HepG2 (cell line): Measurements from ENCODE around the gene SIX3. TPM values are rescaled to one million over a fixed set of nuclear protein-coding genes. Genes with fewer than 3 reads are reported as not detected.

Source experiments
- BRCA1 ChIP-seq: sonication (generic); formaldehyde crosslinking; IDR thresholded peaks from 2 replicates; pipeline ENCODE4 v1.4.0; 2020; ENCODE audit warnings: missing genetic modification reagents
- CEBPZ ChIP-seq: IDR thresholded peaks from 2 replicates; pipeline ENCODE4 v1.6.1; 2012; ENCODE audit warnings: low read length, improper control_type of control experiment
- KLF6 ChIP-seq: IDR thresholded peaks from 2 replicates; pipeline ENCODE4 v1.8.0; 2016; ENCODE audit warnings: missing biosample characterization, missing genetic modification reagents
- MTF2 ChIP-seq: sonication (generic); formaldehyde crosslinking; IDR thresholded peaks from 2 replicates; pipeline ENCODE4 v1.5.0; 2020; ENCODE audit warnings: missing genetic modification reagents, borderline replicate concordance
- PITX1 ChIP-seq: sonication (generic); formaldehyde crosslinking; IDR thresholded peaks from 2 replicates; pipeline ENCODE4 v1.5.1; 2020; ENCODE audit warnings: mild to moderate bottlenecking, missing genetic modification reagents
- POLR2AphosphoS2 ChIP-seq: IDR thresholded peaks from 2 replicates; pipeline ENCODE4 v1.6.1; 2011; ENCODE audit warnings: low read depth, low read length, improper control_type of control experiment
- THAP11 ChIP-seq: IDR thresholded peaks from 2 replicates; pipeline ENCODE4 v1.6.1; 2016; ENCODE audit warnings: missing biosample characterization, missing genetic modification reagents
- ZBTB1 ChIP-seq: sonication (generic); formaldehyde crosslinking; IDR thresholded peaks from 2 replicates; pipeline ENCODE4 v1.4.0; 2020; ENCODE audit warnings: missing genetic modification reagents, borderline replicate concordance
- ZNF205 ChIP-seq: IDR thresholded peaks from 2 replicates; pipeline ENCODE4 v1.6.1; 2018; ENCODE audit warnings: missing biosample characterization, missing genetic modification reagents
- ZNF260 ChIP-seq: sonication (generic); formaldehyde crosslinking; IDR thresholded peaks from 2 replicates; pipeline ENCODE4 v1.4.0; 2020; ENCODE audit warnings: missing genetic modification reagents, low read depth, mild to moderate bottlenecking, borderline replicate concordance
- ZNF264 ChIP-seq: sonication (generic); formaldehyde crosslinking; IDR thresholded peaks from 2 replicates; pipeline ENCODE4 v1.4.0; 2020; ENCODE audit warnings: missing genetic modification reagents
- ZNF775 ChIP-seq: sonication (generic); formaldehyde crosslinking; IDR thresholded peaks from 2 replicates; pipeline ENCODE4 v1.4.0; 2020; ENCODE audit warnings: missing genetic modification reagents, mild to moderate bottlenecking, moderate library complexity, borderline replicate concordance
- ZNF792 ChIP-seq: IDR thresholded peaks from 2 replicates; pipeline ENCODE4 v1.6.1; 2016
- polyA plus RNA-seq, 8 experiments: library from polyadenylated mRNA; depleted of rRNA in 3 of 8; stranded (reverse) in 7 of 8; unstranded in 1 of 8; fragments of >200 nt; fragmentation: Illumina TruSeq in 4 of 8; extraction: Trizol in 4 of 8; gene quantifications; 2 replicates each; pipeline versions ENCODE4 v1.2.1 to v1.2.3, GENCODE V29; 2011 to 2016; ENCODE audit warnings: low read depth in 4 of 8, missing spikeins in 1 of 8, mixed read lengths in 1 of 8; ENCODE audit not compliant: insufficient read depth in 1 of 8
- total RNA-seq, 5 experiments: library from RNA; depleted of rRNA; stranded (reverse); fragments of >200 nt; fragmentation: Illumina TruSeq; extraction: Trizol; gene quantifications; 2 replicates each; pipeline ENCODE4 v1.2.3, GENCODE V29; 2016; ENCODE audit warnings: low read depth in 1 of 5
- TF ChIP-seq, protein P1 (sequence below): sonication (generic); formaldehyde crosslinking; IDR thresholded peaks from 2 replicates; pipeline ENCODE4 v1.4.0; 2020; ENCODE audit warnings: missing genetic modification reagents
- TF ChIP-seq, protein P2 (sequence below), 2 experiments: sonication (generic) in 1 of 2; formaldehyde crosslinking in 1 of 2; IDR thresholded peaks; 2 replicates each; pipeline versions ENCODE4 v1.6.1 to v1.9.0; 2014 to 2022; ENCODE audit warnings: antibody characterized with exemption in 1 of 2, borderline replicate concordance in 1 of 2, inconsistent platforms in 1 of 2, low read depth in 1 of 2, missing genetic modification reagents in 1 of 2
- TF ChIP-seq, protein P3 (sequence below): sonication (generic); formaldehyde crosslinking; IDR thresholded peaks from 2 replicates; pipeline ENCODE4 v1.4.0; 2020; ENCODE audit warnings: mild to moderate bottlenecking, low read depth, missing genetic modification reagents

SIX3 gene
- total and polyA plus RNA-seq, 2 of the 13 experiments (the other 11 are each of a cell fraction or from before 2014, with no cell fraction given) = not detected

DNA sequence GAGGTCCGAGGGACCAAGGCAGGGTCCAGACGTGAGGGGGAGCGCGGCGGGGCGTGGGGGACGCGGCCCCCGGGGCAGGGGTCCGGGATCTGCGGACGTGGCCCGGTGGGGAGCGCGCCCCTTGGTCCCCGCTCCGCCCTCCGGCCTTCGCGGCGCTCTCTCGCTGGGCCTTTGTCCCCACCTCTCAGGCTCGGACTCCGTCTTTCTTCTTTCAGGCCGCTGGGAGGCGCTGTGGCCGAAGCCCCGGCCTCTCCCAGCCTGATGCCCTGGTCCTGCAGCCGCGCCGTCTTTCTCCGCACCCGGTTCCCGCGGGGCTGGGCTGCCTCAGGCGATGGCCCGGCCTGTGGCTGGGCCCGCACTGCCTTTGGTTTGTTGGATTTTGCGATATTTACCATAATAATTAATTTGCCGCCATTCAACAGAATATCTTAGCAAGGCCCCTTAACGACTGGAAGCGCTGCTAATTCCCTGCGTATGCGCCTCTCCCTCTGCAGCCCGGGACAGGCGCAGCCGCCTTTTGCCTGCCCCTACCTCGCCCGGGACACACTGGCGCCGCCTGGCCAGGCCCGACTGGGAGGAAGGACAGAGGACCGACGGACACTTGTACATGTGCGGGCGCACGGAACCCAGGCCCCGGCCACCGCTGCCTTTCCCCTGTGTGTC lies 10.8 kb downstream of the SIX3 start (continued):
- TF ChIP-seq POLR2AphosphoS2 (no peak), KLF6 (CRISPR knock-in tag) (0 out of 2 replicates have a peak, but pooled peaks have one; percentile 37), ZNF260 (no peak), PITX1 (CRISPR knock-in tag) (no peak), ZNF205 (CRISPR knock-in tag) (no peak), ZNF264 (CRISPR knock-in tag) (no peak), MTF2 (CRISPR knock-in tag) (peak; percentile 97; the same call in 1 of the 2 replicates), BRCA1 (CRISPR knock-in tag) (no peak), CEBPZ (no peak), ZNF775 (no peak), ZNF792 (CRISPR knock-in tag) (0 out of 2 replicates have a peak, but pooled peaks have one; percentile 17), THAP11 (CRISPR knock-in tag) (peak; percentile 32; the same call in 1 of the 2 replicates), ZBTB1 (CRISPR knock-in tag) (no peak)
- TF ChIP-seq, protein P1, sequence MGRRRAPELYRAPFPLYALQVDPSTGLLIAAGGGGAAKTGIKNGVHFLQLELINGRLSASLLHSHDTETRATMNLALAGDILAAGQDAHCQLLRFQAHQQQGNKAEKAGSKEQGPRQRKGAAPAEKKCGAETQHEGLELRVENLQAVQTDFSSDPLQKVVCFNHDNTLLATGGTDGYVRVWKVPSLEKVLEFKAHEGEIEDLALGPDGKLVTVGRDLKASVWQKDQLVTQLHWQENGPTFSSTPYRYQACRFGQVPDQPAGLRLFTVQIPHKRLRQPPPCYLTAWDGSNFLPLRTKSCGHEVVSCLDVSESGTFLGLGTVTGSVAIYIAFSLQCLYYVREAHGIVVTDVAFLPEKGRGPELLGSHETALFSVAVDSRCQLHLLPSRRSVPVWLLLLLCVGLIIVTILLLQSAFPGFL (CRISPR knock-in tag) = no peak
- TF ChIP-seq, protein P2, sequence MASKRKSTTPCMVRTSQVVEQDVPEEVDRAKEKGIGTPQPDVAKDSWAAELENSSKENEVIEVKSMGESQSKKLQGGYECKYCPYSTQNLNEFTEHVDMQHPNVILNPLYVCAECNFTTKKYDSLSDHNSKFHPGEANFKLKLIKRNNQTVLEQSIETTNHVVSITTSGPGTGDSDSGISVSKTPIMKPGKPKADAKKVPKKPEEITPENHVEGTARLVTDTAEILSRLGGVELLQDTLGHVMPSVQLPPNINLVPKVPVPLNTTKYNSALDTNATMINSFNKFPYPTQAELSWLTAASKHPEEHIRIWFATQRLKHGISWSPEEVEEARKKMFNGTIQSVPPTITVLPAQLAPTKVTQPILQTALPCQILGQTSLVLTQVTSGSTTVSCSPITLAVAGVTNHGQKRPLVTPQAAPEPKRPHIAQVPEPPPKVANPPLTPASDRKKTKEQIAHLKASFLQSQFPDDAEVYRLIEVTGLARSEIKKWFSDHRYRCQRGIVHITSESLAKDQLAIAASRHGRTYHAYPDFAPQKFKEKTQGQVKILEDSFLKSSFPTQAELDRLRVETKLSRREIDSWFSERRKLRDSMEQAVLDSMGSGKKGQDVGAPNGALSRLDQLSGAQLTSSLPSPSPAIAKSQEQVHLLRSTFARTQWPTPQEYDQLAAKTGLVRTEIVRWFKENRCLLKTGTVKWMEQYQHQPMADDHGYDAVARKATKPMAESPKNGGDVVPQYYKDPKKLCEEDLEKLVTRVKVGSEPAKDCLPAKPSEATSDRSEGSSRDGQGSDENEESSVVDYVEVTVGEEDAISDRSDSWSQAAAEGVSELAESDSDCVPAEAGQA (IDR thresholded peaks at IDR 0.05; ENCODE audit: low read depth) = no peak
- TF ChIP-seq, protein P2 (CRISPR knock-in tag; IDR thresholded peaks at IDR 0.05; ENCODE audit: borderline replicate concordance) = no peak
- TF ChIP-seq, protein P3, sequence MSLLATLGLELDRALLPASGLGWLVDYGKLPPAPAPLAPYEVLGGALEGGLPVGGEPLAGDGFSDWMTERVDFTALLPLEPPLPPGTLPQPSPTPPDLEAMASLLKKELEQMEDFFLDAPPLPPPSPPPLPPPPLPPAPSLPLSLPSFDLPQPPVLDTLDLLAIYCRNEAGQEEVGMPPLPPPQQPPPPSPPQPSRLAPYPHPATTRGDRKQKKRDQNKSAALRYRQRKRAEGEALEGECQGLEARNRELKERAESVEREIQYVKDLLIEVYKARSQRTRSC (CRISPR knock-in tag) = 0 out of 2 replicates have a peak, but pooled peaks have one; percentile 51
